GM21786 (cell line): ENCODE data around the gene MAP3K21.

ENCODE experiments used
- ATAC-seq: cut with Tn5 transposase; IDR thresholded peaks from one replicate; pipeline ENCODE4 v1.9.1; 2021; ENCODE audit not compliant: unreplicated experiment

Gene MAP3K21

GRCh38 chr1:233323718-233324117 lies 3.8 kb upstream of the MAP3K21 start:
- no peak for ATAC-seq

- ATAC-seq, result no peak
Observed at GRCh38 chr1:233326319-233326718, 1.2 kb upstream of the MAP3K21 start.

GRCh38 chr1:233326811-233327650 lies 493 bp upstream of the MAP3K21 start:
- peak; percentile 94 for ATAC-seq

GRCh38 chr1:233328142-233328921 lies 808 bp downstream of the MAP3K21 start:
- peak; percentile 13 for ATAC-seq

GRCh38 chr1:233331676-233332519 lies 4.4 kb downstream of the MAP3K21 start:
- no peak for ATAC-seq

- no peak for ATAC-seq
Observed at GRCh38 chr1:233333086-233333485, 5.6 kb downstream of the MAP3K21 start.

GRCh38 chr1:233334092-233334491 lies 6.6 kb downstream of the MAP3K21 start:
- no peak for ATAC-seq

GRCh38 chr1:233336554-233337456 lies 9.3 kb downstream of the MAP3K21 start:
- ATAC-seq, result no peak

- no peak for ATAC-seq
Observed at GRCh38 chr1:233337505-233337904, 10.0 kb downstream of the MAP3K21 start.

- ATAC-seq, result no peak
Observed at GRCh38 chr1:233338102-233338501, 10.6 kb downstream of the MAP3K21 start.

GRCh38 chr1:233340031-233340555 lies 12.6 kb downstream of the MAP3K21 start:
- no peak for ATAC-seq

GRCh38 chr1:233340966-233341516 lies 13.5 kb downstream of the MAP3K21 start:
- ATAC-seq, result no peak

- no peak for ATAC-seq
Observed at GRCh38 chr1:233342086-233342485, 14.6 kb downstream of the MAP3K21 start.

GRCh38 chr1:233343262-233343661 lies 15.7 kb downstream of the MAP3K21 start:
- no peak for ATAC-seq

- no peak for ATAC-seq
Observed at GRCh38 chr1:233347338-233347737, 19.8 kb downstream of the MAP3K21 start.

GRCh38 chr1:233349137-233349536 lies 21.6 kb downstream of the MAP3K21 start:
- no peak for ATAC-seq

GRCh38 chr1:233354983-233355382 lies 27.5 kb downstream of the MAP3K21 start:
- no peak for ATAC-seq

GRCh38 chr1:233355841-233356704 lies 28.5 kb downstream of the MAP3K21 start:
- no peak for ATAC-seq

GRCh38 chr1:233356705-233356987 lies 29.1 kb downstream of the MAP3K21 start:
- no peak for ATAC-seq
